ENCODE data around the gene KIF12. TPM values are rescaled to one million over a fixed set of nuclear protein-coding genes. Genes with fewer than 3 reads are reported as not detected.

KIF12 gene
- total and polyA plus RNA-seq, 4 donors: 0.38 to 8.4 TPM; not detected in 2

DNA sequence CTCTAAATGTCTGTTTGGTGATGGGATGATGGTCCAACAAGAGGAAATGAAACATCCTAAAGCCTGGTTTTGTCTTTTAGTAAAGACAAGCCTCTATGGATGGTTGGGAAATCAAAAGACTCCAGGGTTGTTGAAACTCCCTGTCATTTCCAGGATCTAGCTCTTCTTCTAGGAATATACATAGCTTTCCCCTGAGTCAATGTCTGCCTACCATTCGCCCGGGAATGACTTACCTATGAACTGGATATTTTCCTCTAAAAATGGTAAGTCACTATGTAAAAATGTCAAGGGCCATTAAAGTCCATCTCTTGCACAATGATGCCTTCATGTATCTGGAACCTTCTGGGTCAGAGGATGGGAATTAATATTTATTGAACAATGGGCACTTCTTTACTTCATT, 11.1 kb upstream of the KIF12 start:
- no peak for DNase-seq
- H3K27ac ChIP-seq (ENCODE audit: low read depth in 1 of 2, low read length in 2 of 2): no peak overlapping the region
- peaks cover 0 to 4% of the 10 kb centered on the region in 2 donors for H3K4me1 ChIP-seq (ENCODE audit: control insufficient read depth in 1 of 2, insufficient read depth in 2 of 2, low read length in 2 of 2)
- intact Hi-C loops (cut with DNase I): no loop called here
- H3K27me3 ChIP-seq (ENCODE audit: control insufficient read depth in 1 of 2, insufficient read depth in 2 of 2, low read length in 1 of 2): no peaks in the 10 kb centered on the region
- no peak overlapping the region for H3K4me3 ChIP-seq (ENCODE audit: low read length in 2 of 2)
- no peaks in the 10 kb centered on the region for H3K36me3 ChIP-seq (ENCODE audit: control insufficient read depth in 1 of 2, insufficient read depth in 2 of 2, low read length in 1 of 2)
- H3K9me3 ChIP-seq (ENCODE audit: control insufficient read depth, low read length): no peaks in the 10 kb centered on the region
- ATAC-seq (ENCODE audit: low FRiP score): no peak
- 80 to 86% methylated on average over 2 of the region's 2 CpGs for WGBS, 2 donors

DNA sequence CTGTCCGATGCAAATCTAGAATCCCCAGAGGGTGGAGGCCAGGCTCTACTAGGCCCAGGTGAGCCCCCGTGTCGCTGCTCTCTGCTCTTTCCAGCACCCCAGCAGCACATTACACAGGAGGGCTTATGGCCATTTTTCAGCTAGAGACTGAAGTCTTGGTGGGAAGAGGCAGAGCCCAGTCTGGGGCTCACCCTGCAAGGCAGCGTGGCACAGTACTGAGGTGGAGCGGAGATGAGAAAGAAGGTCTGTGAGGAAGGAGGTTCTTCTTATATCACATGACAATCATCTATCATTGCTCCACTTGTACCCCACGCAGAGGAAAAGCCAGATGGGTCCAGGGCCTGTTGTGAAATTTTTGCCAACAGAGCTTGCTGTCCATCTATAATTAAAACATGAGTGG, 10.0 kb upstream of the KIF12 start:
- intact Hi-C loops (cut with DNase I): loop anchor here in 1 of 2 donors (5.0 kb wide), 3 partner anchors 43 to 183 kb away; no protein-coding TSS in a partner anchor
- H3K4me3 ChIP-seq (ENCODE audit: low read length in 2 of 2): no peak overlapping the region
- no peak for ATAC-seq (ENCODE audit: low FRiP score)
- peaks cover 0 to 4% of the 10 kb centered on the region in 2 donors for H3K4me1 ChIP-seq (ENCODE audit: control insufficient read depth in 1 of 2, insufficient read depth in 2 of 2, low read length in 2 of 2)
- 96 to 98% methylated on average over 6 of the region's 6 CpGs for WGBS, 2 donors
- DNase-seq: no peak
- H3K36me3 ChIP-seq (ENCODE audit: control insufficient read depth in 1 of 2, insufficient read depth in 2 of 2, low read length in 1 of 2): no peaks in the 10 kb centered on the region
- H3K27me3 ChIP-seq (ENCODE audit: control insufficient read depth in 1 of 2, insufficient read depth in 2 of 2, low read length in 1 of 2): no peaks in the 10 kb centered on the region
- H3K27ac ChIP-seq (ENCODE audit: low read depth in 1 of 2, low read length in 2 of 2): no peak overlapping the region
- H3K9me3 ChIP-seq (ENCODE audit: control insufficient read depth, low read length): no peaks in the 10 kb centered on the region

DNA sequence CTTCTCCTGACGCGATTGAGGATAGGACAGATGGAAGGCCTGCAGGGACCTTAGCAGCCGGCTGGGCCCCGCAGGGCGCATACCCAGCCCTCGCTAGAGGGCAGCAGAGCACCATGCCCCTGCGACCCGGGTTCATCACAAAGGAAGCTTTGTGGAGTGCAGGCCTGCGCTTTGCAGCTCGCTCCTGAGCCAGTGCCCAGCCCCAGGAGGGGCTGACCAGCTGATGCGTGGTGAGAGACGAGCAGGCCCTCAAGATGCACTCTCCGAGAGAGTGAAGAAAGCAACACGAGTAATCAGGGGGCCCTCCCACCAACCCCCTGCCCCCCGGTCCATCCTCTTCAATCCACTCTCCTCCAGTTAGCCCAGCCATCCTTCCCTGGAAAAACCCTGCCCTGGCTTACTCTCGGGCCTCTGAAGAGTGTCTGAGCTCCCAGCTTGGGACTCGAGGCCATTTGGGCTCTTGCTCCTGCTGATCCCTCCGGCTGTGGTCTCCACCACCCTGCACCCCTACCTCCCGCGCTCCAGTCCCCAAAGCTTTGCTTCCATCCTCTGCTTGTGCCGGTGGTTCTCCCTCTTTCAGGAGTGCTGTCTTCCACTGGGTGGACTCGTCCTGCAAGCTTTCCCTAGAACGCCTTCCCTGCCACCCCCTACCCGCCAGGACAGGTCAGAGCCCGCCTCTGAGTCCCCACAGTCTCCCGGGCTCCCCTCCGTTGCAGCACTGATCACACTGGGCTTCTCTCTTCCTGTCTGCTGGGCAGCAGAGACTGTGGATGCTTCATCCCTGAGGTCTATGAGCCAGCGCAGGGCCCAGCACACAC, 9.1 kb upstream of the KIF12 start:
- 48 to 52% methylated on average over 28 of the region's 28 CpGs for WGBS, 2 donors
- DNase-seq: peak; percentile 80 to 93

DNA sequence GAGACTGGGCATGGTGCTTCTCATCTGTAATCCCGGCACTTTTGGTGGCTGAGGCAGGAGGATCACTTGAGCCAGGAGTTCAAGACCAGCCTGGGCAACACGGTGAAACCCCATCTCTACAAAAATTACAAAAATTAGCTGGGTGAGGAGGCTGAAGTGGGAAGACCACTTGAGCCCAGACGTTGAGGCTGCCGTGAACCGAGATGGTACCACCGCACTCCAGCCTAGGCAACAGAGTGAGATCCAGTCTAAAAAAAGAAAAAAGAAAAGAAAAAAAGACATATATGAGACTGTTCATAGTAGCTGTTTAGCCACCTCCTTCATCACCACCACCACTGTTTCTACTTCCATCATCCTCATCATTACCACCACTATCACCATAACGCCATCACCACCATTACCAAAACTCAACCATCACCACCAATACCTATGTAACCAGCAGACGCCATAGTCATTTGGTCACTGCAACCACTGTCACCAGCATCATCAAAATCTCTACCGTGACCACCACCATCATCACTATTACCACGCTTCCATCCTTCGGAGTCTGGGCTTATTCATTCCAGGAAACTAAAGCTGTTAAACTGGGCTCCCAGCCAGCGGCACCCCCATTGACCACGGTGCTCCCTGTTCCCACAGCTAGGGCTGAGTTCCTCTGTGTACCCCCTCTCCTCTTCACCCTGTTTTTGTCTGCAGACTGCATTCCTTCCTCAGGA, 8.4 kb upstream of the KIF12 start:
- 76 to 78% methylated on average over 13 of the region's 13 CpGs for WGBS, 2 donors
- Histone ChIP-seq H3K4me3 (ENCODE audit: low read length in 2 of 2) (no peak overlapping the region), H3K4me1 (ENCODE audit: control insufficient read depth in 1 of 2, insufficient read depth in 2 of 2, low read length in 2 of 2) (no peaks in the 10 kb centered on the region), H3K27ac (ENCODE audit: low read depth in 1 of 2, low read length in 2 of 2) (no peak overlapping the region), H3K36me3 (ENCODE audit: control insufficient read depth in 1 of 2, insufficient read depth in 2 of 2, low read length in 1 of 2) (no peaks in the 10 kb centered on the region), H3K27me3 (ENCODE audit: control insufficient read depth in 1 of 2, insufficient read depth in 2 of 2, low read length in 1 of 2) (no peaks in the 10 kb centered on the region), H3K9me3 (ENCODE audit: control insufficient read depth, low read length) (no peaks in the 10 kb centered on the region)
- ATAC-seq (ENCODE audit: low FRiP score) (no peak), DNase-seq (no peak)
- intact Hi-C loops (cut with DNase I): loop anchor here (1.0 to 5.0 kb wide), 5 partner anchors 45 to 185 kb away; partner anchors contain the start of gene COL27A1 (in 1 of the 2)

More for the DNA sequence above, 9.1 kb upstream of the KIF12 start:
- H3K9me3 ChIP-seq (ENCODE audit: control insufficient read depth, low read length): no peaks in the 10 kb centered on the region
- no peaks in the 10 kb centered on the region for H3K27me3 ChIP-seq (ENCODE audit: control insufficient read depth in 1 of 2, insufficient read depth in 2 of 2, low read length in 1 of 2)
- peak; percentile 82 for ATAC-seq (ENCODE audit: low FRiP score)
- intact Hi-C loops (cut with DNase I): loop anchor here (1.0 to 5.0 kb wide), 4 partner anchors 44 to 184 kb away; no protein-coding TSS in a partner anchor
- no peaks in the 10 kb centered on the region for H3K4me1 ChIP-seq (ENCODE audit: control insufficient read depth in 1 of 2, insufficient read depth in 2 of 2, low read length in 2 of 2)
- H3K36me3 ChIP-seq (ENCODE audit: control insufficient read depth in 1 of 2, insufficient read depth in 2 of 2, low read length in 1 of 2): no peaks in the 10 kb centered on the region
- no peak overlapping the region for H3K4me3 ChIP-seq (ENCODE audit: low read length in 2 of 2)
- H3K27ac ChIP-seq (ENCODE audit: low read depth in 1 of 2, low read length in 2 of 2): no peak overlapping the region

DNA sequence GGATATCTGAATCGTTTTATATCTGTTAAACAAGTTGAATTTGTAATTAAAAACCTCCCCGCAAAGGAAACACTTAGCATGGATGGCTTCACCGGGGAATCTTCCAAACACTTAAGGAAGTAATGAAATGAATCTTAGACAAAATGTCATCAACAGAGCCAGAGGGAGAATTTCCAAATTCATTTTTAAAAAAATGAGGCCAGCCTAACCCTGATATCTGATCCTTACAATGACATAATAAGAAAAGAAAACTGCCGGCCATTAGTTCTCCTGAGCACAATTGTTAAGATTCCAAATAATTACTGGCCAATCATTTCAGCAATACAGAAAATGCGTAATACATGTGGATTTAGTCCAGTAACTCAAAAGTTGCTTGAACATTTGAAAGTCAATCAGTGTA, 6.1 kb upstream of the KIF12 start:
- DNase-seq: no peak
- no peak overlapping the region for H3K27ac ChIP-seq (ENCODE audit: low read depth in 1 of 2, low read length in 2 of 2)
- WGBS, 2 donors: 79 to 81% methylated on average over 5 of the region's 5 CpGs
- ATAC-seq (ENCODE audit: low FRiP score): no peak
- no peaks in the 10 kb centered on the region for H3K36me3 ChIP-seq (ENCODE audit: control insufficient read depth in 1 of 2, insufficient read depth in 2 of 2, low read length in 1 of 2)
- H3K9me3 ChIP-seq (ENCODE audit: control insufficient read depth, low read length): peaks cover 2% of the 10 kb centered on the region
- intact Hi-C loops (cut with DNase I): loop anchor here in 1 of 2 donors (5.0 kb wide), 3 partner anchors 47 to 187 kb away; no protein-coding TSS in a partner anchor
- no peak overlapping the region for H3K4me3 ChIP-seq (ENCODE audit: low read length in 2 of 2)
- H3K4me1 ChIP-seq (ENCODE audit: control insufficient read depth in 1 of 2, insufficient read depth in 2 of 2, low read length in 2 of 2): no peaks in the 10 kb centered on the region
- H3K27me3 ChIP-seq (ENCODE audit: control insufficient read depth in 1 of 2, insufficient read depth in 2 of 2, low read length in 1 of 2): no peaks in the 10 kb centered on the region

DNA sequence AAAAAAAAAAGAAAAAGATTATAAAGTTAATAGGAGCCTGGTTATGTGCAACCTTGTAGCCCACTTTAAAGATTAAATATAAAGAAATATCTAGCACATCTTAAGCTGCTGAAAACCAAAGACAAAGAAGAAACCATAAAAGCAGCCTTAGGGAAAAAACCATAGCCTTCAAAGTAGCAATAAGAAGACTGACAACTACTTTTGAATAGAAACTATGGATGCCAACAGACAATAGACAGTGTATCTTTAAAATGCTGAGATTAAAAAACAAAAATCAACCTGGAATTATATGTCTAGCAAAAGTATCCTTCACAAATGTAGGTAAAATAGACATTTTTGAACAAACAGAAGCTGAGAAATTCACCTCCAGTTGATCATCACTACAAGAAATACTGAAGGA, 3.4 kb upstream of the KIF12 start:
- ATAC-seq (ENCODE audit: low FRiP score): no peak

DNA sequence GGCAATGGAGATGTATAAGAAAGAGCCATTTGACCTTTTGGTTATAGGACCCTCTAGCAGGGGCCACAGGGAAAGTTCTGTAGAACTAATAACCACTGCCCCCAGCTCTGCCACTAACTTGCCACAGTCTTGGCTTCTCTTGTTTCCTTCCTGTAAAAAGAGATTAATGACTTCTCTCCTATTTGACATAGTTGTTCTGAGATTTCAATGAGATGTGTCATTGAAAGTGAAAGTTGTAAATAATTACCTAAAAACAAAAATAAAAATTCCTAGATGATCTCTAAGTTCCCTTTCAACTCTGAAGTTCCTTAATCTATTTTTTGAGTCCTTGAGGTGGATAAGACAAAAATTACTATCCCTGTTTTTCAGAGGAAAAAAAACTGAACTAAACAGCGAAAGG, 1.4 kb upstream of the KIF12 start:
- ATAC-seq (ENCODE audit: low FRiP score) (no peak), DNase-seq (peak in 1 of 2 donors; percentile 16)
- Histone ChIP-seq H3K4me3 (ENCODE audit: low read length in 2 of 2) (no peak overlapping the region), H3K9me3 (ENCODE audit: control insufficient read depth, low read length) (peaks cover 2% of the 10 kb centered on the region), H3K36me3 (ENCODE audit: control insufficient read depth in 1 of 2, insufficient read depth in 2 of 2, low read length in 1 of 2) (no peaks in the 10 kb centered on the region), H3K27me3 (ENCODE audit: control insufficient read depth in 1 of 2, insufficient read depth in 2 of 2, low read length in 1 of 2) (no peaks in the 10 kb centered on the region), H3K4me1 (ENCODE audit: control insufficient read depth in 1 of 2, insufficient read depth in 2 of 2, low read length in 2 of 2) (no peaks in the 10 kb centered on the region), H3K27ac (ENCODE audit: low read depth in 1 of 2, low read length in 2 of 2) (no peak overlapping the region)
- intact Hi-C loops (cut with DNase I): no loop called here
- WGBS, 2 donors: 89 to 93% methylated on average over 1 of the region's 1 CpG

More for the DNA sequence above, 3.4 kb upstream of the KIF12 start:
- DNase-seq: no peak
- H3K36me3 ChIP-seq (ENCODE audit: control insufficient read depth in 1 of 2, insufficient read depth in 2 of 2, low read length in 1 of 2): no peaks in the 10 kb centered on the region
- H3K27ac ChIP-seq (ENCODE audit: low read depth in 1 of 2, low read length in 2 of 2): no peak overlapping the region
- intact Hi-C loops (cut with DNase I): no loop called here
- H3K9me3 ChIP-seq (ENCODE audit: control insufficient read depth, low read length): peaks cover 2% of the 10 kb centered on the region
- no peak overlapping the region for H3K4me3 ChIP-seq (ENCODE audit: low read length in 2 of 2)
- H3K4me1 ChIP-seq (ENCODE audit: control insufficient read depth in 1 of 2, insufficient read depth in 2 of 2, low read length in 2 of 2): no peaks in the 10 kb centered on the region
- no peaks in the 10 kb centered on the region for H3K27me3 ChIP-seq (ENCODE audit: control insufficient read depth in 1 of 2, insufficient read depth in 2 of 2, low read length in 1 of 2)

DNA sequence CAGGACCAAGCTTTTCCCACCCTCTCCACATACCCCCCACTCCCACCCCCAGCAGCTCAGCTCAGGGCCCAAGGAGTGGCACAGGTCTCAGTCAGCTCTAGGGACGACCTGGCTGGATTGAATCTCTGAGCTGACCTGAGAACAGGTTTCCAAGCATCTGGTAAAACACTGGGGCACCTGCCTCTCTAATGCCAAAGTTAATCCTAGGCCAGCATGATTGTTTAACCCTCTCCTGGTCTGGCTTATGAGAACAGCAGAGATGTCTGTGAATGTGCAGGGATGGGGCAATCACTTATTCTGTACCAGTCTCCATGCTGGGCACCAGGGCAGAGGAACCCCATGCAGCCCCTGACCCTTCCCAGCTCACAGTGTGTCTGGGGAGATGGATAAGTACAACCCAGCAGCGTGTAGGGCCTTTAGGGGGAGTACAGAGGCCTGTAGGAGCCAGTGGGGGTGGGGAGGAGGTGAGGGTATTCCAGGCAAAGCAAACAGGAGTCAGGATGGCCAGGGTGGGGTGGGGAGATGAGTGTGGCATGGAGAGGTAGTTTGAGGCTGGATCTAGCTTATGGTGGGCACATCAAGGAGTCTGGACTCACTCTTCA, 678 bp upstream of the KIF12 start:
- 82 to 87% methylated on average over 2 of the region's 2 CpGs for WGBS, 2 donors
- ATAC-seq (ENCODE audit: low FRiP score): no peak
- peak in 1 of 2 donors; percentile 15 for DNase-seq
- Histone ChIP-seq H3K4me3 (ENCODE audit: low read length in 2 of 2) (no peak overlapping the region), H3K4me1 (ENCODE audit: control insufficient read depth in 1 of 2, insufficient read depth in 2 of 2, low read length in 2 of 2) (no peaks in the 10 kb centered on the region), H3K27me3 (ENCODE audit: control insufficient read depth in 1 of 2, insufficient read depth in 2 of 2, low read length in 1 of 2) (no peaks in the 10 kb centered on the region), H3K27ac (ENCODE audit: low read depth in 1 of 2, low read length in 2 of 2) (no peak overlapping the region), H3K9me3 (ENCODE audit: control insufficient read depth, low read length) (peaks cover 2% of the 10 kb centered on the region), H3K36me3 (ENCODE audit: control insufficient read depth in 1 of 2, insufficient read depth in 2 of 2, low read length in 1 of 2) (no peaks in the 10 kb centered on the region)
- intact Hi-C loops (cut with DNase I): no loop called here
